ENCODE data around the gene PALM. TPM values are rescaled to one million over a fixed set of nuclear protein-coding genes. Genes with fewer than 3 reads are reported as not detected.

Gene PALM
- total RNA-seq, 1 donor from 2014 or later = 42.0 TPM

DNA sequence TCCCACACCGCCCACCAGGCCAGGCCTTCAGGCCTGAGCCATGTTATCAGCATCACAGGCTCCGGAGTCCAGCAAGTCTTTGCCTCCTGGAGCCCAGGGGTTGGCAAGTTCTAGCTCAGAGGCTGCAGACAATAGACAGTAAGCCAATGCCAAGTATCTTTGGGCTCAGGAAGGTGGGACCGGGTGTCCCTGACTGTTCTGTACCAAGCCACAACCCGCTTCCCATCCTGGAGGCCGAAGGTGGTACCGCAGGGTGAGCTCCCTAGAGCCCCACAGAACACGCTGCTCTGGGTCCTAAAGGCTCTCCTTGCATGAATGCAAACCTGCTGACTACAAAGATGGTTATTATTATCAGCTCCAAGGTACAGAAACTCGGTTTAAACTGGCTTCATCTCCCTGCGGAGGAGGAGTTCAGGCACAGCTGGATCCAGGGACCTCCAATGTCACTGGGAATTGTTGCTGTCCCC is 38.1 kb upstream of the PALM start:
- Mint-ChIP-seq H3K36me3 (ENCODE audit: low read depth, unreplicated experiment) (peaks cover 8% of the 10 kb centered on the region), H3K4me1 (ENCODE audit: unreplicated experiment) (no peaks in the 10 kb centered on the region), H3K4me3 (ENCODE audit: unreplicated experiment) (no peak overlapping the region), H3K27me3 (ENCODE audit: unreplicated experiment) (peaks cover 9% of the 10 kb centered on the region), H3K9me3 (ENCODE audit: unreplicated experiment) (no peaks in the 10 kb centered on the region), H3K27ac (ENCODE audit: unreplicated experiment) (no peak overlapping the region)
- DNase-seq (ENCODE audit: low spot score) = no peak
- TF ChIP-seq, protein P1, sequence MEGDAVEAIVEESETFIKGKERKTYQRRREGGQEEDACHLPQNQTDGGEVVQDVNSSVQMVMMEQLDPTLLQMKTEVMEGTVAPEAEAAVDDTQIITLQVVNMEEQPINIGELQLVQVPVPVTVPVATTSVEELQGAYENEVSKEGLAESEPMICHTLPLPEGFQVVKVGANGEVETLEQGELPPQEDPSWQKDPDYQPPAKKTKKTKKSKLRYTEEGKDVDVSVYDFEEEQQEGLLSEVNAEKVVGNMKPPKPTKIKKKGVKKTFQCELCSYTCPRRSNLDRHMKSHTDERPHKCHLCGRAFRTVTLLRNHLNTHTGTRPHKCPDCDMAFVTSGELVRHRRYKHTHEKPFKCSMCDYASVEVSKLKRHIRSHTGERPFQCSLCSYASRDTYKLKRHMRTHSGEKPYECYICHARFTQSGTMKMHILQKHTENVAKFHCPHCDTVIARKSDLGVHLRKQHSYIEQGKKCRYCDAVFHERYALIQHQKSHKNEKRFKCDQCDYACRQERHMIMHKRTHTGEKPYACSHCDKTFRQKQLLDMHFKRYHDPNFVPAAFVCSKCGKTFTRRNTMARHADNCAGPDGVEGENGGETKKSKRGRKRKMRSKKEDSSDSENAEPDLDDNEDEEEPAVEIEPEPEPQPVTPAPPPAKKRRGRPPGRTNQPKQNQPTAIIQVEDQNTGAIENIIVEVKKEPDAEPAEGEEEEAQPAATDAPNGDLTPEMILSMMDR (IDR thresholded peaks at IDR 0.05; ENCODE audit: unreplicated experiment) = peak; percentile 41

DNA sequence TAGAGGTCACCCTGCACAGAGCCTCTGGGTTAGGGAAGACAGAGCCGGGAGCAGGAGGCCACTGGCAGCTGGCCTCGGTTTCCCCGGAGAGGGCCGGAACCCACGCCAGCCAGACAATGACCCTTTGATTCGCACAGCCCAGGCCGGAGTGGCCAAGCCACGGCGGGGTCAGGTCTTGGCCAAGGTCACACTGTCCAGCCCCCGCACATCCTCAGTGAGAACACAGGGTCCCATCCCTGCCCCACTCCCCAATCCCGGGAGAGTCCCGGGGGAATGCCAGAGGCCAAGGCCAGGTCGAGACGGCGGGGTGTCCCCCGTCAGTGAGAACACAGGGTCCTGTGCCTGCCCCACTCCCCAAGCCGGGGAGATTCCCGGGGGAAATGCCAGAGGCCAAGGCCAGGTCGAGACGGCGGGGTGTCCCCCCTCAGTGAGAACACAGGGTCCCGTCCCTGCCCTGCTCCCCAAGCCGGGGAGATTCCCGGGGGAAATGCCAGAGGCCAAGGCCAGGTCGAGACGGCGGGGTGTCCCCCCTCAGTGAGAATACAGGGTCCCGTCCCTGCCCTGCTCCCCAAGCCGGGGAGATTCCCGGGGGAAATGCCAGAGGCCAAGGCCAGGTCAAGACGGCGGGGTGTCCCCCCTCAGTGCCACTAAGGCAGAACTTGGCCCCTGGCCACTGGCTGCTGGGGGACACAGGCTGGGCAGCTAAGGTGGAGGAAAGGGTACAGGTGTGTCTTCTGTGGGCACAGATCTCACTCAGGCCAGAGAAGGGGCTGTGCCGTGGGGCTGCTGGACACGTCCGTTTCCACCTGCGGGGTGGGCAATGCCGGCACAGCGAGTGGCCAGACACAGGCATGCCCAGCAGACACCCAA is 34.2 kb upstream of the PALM start:
- Mint-ChIP-seq H3K36me3 (ENCODE audit: low read depth, unreplicated experiment) (no peaks in the 10 kb centered on the region), H3K27me3 (ENCODE audit: unreplicated experiment) (peaks cover 7% of the 10 kb centered on the region), H3K4me1 (ENCODE audit: unreplicated experiment) (no peaks in the 10 kb centered on the region), H3K27ac (ENCODE audit: unreplicated experiment) (no peak overlapping the region), H3K9me3 (ENCODE audit: unreplicated experiment) (no peaks in the 10 kb centered on the region), H3K4me3 (ENCODE audit: unreplicated experiment) (no peak overlapping the region)
- TF ChIP-seq, protein P1 (IDR thresholded peaks at IDR 0.05; ENCODE audit: unreplicated experiment) = no peak
- no peak for DNase-seq (ENCODE audit: low spot score)

DNA sequence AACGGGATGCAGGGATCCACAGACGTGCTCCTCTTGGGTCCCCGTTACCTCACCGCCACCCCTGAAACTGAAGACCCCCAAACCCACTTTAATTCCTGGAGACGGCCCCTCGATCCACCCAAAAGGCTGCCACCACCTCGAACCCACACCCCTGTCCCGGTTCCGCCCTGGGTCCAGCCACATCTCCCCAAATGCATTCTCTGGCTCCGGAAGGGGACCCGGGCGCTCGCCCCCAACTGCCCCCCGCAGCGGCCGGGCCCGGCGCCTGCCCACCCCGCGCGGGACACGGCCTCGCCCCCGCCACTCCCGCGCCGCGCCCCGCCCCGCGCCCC is 32.8 kb upstream of the PALM start:
- DNase-seq (ENCODE audit: low spot score) = no peak
- no peak overlapping the region for H3K4me3 Mint-ChIP-seq (ENCODE audit: unreplicated experiment)
- H3K27ac Mint-ChIP-seq (ENCODE audit: unreplicated experiment) = no peak overlapping the region
- H3K36me3 Mint-ChIP-seq (ENCODE audit: low read depth, unreplicated experiment) = no peaks in the 10 kb centered on the region
- H3K4me1 Mint-ChIP-seq (ENCODE audit: unreplicated experiment) = peaks cover 2% of the 10 kb centered on the region
- H3K27me3 Mint-ChIP-seq (ENCODE audit: unreplicated experiment) = peaks cover 8% of the 10 kb centered on the region
- H3K9me3 Mint-ChIP-seq (ENCODE audit: unreplicated experiment) = no peaks in the 10 kb centered on the region
- TF ChIP-seq, protein P1 (IDR thresholded peaks at IDR 0.05; ENCODE audit: unreplicated experiment) = no peak

- TF ChIP-seq, protein P1 (IDR thresholded peaks at IDR 0.05; ENCODE audit: unreplicated experiment) = no peak
- Mint-ChIP-seq H3K36me3 (ENCODE audit: low read depth, unreplicated experiment) (no peaks in the 10 kb centered on the region), H3K9me3 (ENCODE audit: unreplicated experiment) (no peaks in the 10 kb centered on the region), H3K4me1 (ENCODE audit: unreplicated experiment) (peaks cover 2% of the 10 kb centered on the region), H3K4me3 (ENCODE audit: unreplicated experiment) (peak within 1 kb of the TSS; percentile 74), H3K27me3 (ENCODE audit: unreplicated experiment) (peaks cover 8% of the 10 kb centered on the region), H3K27ac (ENCODE audit: unreplicated experiment) (no peak within 1 kb of the TSS)
- no peak for DNase-seq (ENCODE audit: low spot score)
These were observed 32.2 kb upstream of the PALM start, which contains the start of gene FSTL3 for GRCh38 chr19:676339-677105. TSS of gene FSTL3 (plus strand) at chr19:676392. CDS start at chr19:676424, 32 bp downstream.

Data from endothelial cell (in vitro differentiated cells).